DMS53 treated with DMSO at 0.1 percent for 48 hours (cell line): Measurements from ENCODE around the gene SPATA2L.

Experiments used
- DNase-seq: peaks from one replicate; lab custom pipeline; 2025; ENCODE audit not compliant: unreplicated experiment; lab: John Stamatoyannopoulos, UW

The SPATA2L gene

DNA sequence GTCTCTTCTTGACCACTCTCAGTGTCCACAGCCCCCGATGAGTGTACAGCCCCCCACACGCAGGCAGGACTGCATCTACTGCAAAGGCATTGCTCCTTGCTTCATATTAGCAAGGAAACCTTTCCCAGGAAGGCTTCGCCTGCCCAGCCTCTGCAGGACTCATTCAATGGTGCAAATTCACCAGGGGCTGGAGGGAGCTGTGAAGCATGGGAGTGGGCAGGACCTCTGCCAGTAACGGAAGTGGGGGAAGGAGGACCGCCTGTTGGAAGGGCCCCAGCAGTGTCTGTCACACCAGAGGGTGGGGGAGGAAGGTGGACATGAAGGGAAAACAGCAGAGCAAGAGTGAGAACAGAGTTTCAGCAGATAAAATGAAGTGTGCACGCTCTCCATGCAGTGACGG, 41.4 kb downstream of the SPATA2L start:
- no peak for DNase-seq

DNA sequence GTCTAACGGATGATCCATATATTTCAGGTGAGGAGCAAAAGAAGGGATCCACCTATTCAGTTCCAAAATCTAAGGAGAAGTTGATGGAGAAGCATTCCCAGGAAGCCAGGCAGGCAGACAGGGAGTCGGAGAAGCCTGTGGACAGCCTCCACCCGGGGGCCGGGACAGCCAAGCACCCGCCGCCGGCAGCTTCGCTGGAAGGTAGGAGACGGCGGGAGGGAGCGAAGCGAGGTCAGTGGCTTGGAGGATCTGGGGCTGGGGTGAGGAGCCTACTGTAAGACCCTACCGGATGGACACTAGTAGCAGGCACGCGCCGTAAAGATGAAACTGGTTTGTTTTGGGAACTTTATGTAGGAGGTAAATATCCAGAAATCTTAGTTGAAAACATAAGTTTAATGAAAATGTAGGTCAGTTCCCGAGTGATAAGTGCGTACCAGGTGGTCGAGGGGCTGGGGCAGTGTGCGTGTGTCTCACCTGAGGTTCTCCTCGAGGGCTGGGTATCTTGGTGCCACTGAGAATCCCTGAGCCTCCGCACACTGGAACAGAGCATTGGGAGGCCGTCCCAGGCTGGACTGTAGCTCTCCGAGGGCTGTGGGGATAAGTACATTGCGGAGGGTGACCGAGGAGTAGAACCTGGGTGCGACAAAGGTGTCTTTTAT, 43.2 kb downstream of the SPATA2L start:
- DNase-seq = peak; percentile 29

- peak; percentile 29 for DNase-seq
Observed at GRCh38 chr16:89657442-89658220, 43.9 kb downstream of the SPATA2L start, which contains the start of the genes CHMP1A and SPATA33. TSS of gene CHMP1A (minus strand) at chr16:89657708. CDS start at chr16:89657588, 120 bp downstream. TSS of gene SPATA33 (plus strand) at chr16:89657836. CDS start at chr16:89657912, 76 bp downstream.

DNA sequence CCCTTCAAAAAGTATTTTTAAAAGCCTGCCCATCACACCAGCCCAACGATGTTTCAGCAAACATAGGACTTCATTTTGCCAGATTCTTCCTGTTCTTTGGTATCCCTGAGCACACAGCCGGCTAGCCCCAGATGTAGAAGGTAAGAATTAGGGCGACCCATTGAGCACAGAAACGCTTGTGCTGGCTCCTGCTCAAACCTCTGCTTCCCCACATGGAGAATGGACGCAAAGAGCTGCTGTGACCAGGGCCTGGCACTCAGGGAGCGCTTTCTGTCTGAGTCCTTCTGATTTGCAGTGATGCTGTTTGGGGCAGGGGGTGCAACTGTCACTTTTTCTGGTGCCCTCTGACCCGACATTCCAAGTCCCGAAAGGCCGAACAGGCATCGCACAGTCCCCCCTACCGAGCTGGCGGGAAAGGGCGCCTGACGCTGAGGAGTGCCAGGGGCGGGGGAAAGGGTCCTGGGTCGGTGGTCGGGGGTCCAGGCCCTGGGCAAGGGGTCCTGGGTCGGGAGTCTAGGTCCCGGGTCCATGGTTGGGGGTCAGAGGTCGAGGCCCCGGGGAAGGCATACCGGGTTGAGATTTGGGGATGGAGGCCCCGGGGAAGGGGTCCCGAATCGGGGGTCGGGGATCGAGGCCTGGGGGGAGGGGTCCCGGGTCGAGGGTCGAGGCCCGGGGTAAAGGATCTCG, 44.9 kb downstream of the SPATA2L start:
- DNase-seq = no peak

DNA sequence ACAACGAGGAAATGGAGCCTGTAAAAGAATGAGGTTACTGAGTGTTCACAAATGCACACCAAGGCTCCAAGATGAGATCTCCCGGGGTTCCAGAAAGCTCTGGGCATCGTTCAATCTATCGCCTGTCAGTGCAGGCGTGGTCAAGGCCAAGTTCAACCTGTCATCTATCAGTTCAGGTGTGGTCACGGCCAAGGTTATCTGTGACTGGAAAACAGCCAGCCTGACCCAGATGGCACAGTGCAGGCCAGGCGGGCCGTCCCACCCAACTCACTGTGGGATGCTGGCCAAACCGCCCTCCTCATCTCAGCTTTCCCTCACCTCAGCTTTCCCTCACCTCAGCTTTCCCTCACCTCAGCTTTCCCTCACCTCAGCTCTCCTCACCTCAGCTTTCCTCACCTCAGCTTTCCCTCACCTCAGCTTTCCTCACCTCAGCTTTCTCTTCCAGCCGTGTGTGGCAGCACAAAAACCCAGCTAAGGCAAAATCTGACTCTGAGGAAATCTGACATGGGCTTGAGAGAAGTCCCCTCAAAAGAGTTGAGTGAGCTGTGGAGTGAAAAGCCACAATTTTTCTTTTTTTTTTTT, 46.4 kb downstream of the SPATA2L start:
- DNase-seq = no peak

DNA sequence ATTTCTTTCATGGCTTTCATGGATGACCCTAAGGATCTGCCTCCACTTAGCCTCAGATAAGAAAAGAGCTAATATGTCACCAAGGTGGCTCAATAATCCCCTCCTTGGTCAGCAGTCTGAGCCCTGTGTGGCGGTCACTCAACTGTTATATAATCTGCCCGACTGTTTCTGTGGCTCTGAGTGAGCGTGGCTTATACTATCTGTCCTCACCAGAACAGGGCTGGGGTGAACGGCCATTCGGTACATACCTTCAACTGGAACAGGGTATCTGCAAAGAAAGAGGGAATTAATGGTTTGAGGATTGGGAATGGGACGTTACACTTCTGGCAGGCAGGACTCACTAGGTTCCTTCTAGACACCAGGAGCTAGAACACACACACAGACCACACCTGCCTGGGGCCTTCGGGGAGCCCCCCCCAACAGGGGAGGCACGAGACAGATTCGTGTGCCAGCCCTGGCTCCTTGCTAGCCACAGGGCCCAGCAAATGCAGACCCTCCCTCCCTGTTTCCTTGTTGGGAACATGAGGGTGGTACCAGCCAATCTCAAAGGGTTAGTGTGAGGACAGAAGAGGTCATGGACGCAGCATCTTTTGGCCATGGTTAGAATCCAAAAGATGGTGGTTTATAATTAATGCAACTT, 47.7 kb downstream of the SPATA2L start:
- no peak for DNase-seq

DNA sequence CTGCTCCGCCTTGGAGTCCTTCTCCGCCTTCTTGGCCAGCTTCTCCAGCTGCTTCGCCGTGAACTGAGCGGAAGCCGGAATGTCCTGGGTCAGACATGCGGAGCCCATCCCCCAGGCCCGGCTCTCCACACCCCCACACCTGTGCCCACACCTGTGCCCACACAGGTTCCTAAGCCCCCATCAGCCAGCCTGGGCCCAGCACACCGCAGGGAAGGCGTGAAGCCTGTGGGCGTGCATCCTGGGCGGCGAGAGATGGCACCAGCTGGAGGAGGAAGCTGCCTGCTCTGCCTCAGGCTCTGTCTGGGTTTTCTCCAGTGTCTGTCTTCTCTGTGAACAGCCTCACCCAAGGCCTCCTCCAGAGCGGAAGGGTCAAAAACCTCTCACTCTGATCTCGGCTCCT, 49.9 kb downstream of the SPATA2L start:
- no peak for DNase-seq

- DNase-seq = no peak
Observed at GRCh38 chr16:89646906-89647305, 54.6 kb downstream of the SPATA2L start.
